Cardiac muscle cell (in vitro differentiated cells and primary cell): ENCODE data around the gene CPLX3. TPM values are rescaled to one million over a fixed set of nuclear protein-coding genes. Genes with fewer than 3 reads are reported as not detected.

ENCODE experiments used
- DNase-seq, 2 donors: peaks; one replicate each; pipeline versions ENCODE4 v3.0.0 to v3.0.0-alpha.2; 2010 to 2017; ENCODE audit warnings: low read depth in 1 of 2, low spot score in 1 of 2
- H3K27ac ChIP-seq: fragments of 200-600 bp; sonication (generic); 2 replicates; pipeline ENCODE4 v1.5.1; 2016
- H3K27me3 ChIP-seq: fragments of 200-600 bp; sonication (generic); 2 replicates; pipeline ENCODE4 v1.6.0; 2016; ENCODE audit warnings: control low read depth
- H3K36me3 ChIP-seq: fragments of 200-600 bp; sonication (generic); 2 replicates; pipeline ENCODE4 v1.5.1; 2016; ENCODE audit warnings: control low read depth
- H3K4me1 ChIP-seq: fragments of 200-600 bp; sonication (generic); 2 replicates; pipeline ENCODE4 v1.8.1; 2017; ENCODE audit warnings: low read depth, mild to moderate bottlenecking, mixed run types
- H3K4me3 ChIP-seq: fragments of 200-600 bp; sonication (generic); 2 replicates; pipeline ENCODE4 v1.5.1; 2016; ENCODE audit warnings: mild to moderate bottlenecking
- H3K9me3 ChIP-seq: fragments of 200-600 bp; sonication (generic); 2 replicates; pipeline ENCODE4 v1.5.1; 2017; ENCODE audit warnings: low read depth, mild to moderate bottlenecking, control low read depth
- CTCF ChIP-seq: IDR thresholded peaks from 2 replicates; pipeline ENCODE4 v1.5.1; 2012; ENCODE audit warnings: low read depth, mild to moderate bottlenecking, low read length
- polyA plus RNA-seq: library from polyadenylated mRNA; unstranded; fragments of >200 nt; fragmentation: Nextera tagmentation; extraction: Ambion mirVana; gene quantifications from 2 replicates; pipeline ENCODE4 v1.2.1, GENCODE V29; 2016
- total RNA-seq: library from RNA; depleted of rRNA; stranded (reverse); fragments of >200 nt; gene quantifications from 2 replicates; pipeline ENCODE4 v1.2.3, GENCODE V29; 2016

CPLX3 gene
- total and polyA plus RNA-seq, 2 experiments from 2014 or later, result not detected

GRCh38 chr15:74788042-74788682 is 38.3 kb upstream of the CPLX3 start:
- no peaks in the 10 kb centered on the region for H3K27me3 ChIP-seq
- H3K36me3 ChIP-seq, result no peaks in the 10 kb centered on the region
- peaks cover 38% of the 10 kb centered on the region for H3K4me1 ChIP-seq
- no peak overlapping the region for H3K4me3 ChIP-seq
- TF ChIP-seq CTCF, result no peak
- H3K9me3 ChIP-seq, result no peaks in the 10 kb centered on the region
- DNase-seq, result no peak
- no peak overlapping the region for H3K27ac ChIP-seq

- no peak overlapping the region for H3K4me3 ChIP-seq
- H3K9me3 ChIP-seq, result no peaks in the 10 kb centered on the region
- no peaks in the 10 kb centered on the region for H3K36me3 ChIP-seq
- no peak overlapping the region for H3K27ac ChIP-seq
- H3K27me3 ChIP-seq, result no peaks in the 10 kb centered on the region
- H3K4me1 ChIP-seq, result peaks cover 33% of the 10 kb centered on the region
- no peak for DNase-seq
- TF ChIP-seq CTCF, result no peak
These were observed 37.7 kb upstream of the CPLX3 start for GRCh38 chr15:74788683-74789151.

GRCh38 chr15:74789171-74789631 is 37.2 kb upstream of the CPLX3 start:
- no peak for DNase-seq
- H3K4me1 ChIP-seq, result peaks cover 33% of the 10 kb centered on the region
- TF ChIP-seq CTCF, result no peak
- no peaks in the 10 kb centered on the region for H3K9me3 ChIP-seq
- peak overlapping the region; percentile 85 for H3K27ac ChIP-seq
- H3K4me3 ChIP-seq, result no peak overlapping the region
- no peaks in the 10 kb centered on the region for H3K36me3 ChIP-seq
- H3K27me3 ChIP-seq, result no peaks in the 10 kb centered on the region

GRCh38 chr15:74789741-74790079 is 36.7 kb upstream of the CPLX3 start:
- H3K27me3 ChIP-seq, result no peaks in the 10 kb centered on the region
- no peak overlapping the region for H3K4me3 ChIP-seq
- DNase-seq, result no peak
- no peaks in the 10 kb centered on the region for H3K9me3 ChIP-seq
- H3K27ac ChIP-seq, result peak overlapping the region; percentile 85
- H3K36me3 ChIP-seq, result no peaks in the 10 kb centered on the region
- H3K4me1 ChIP-seq, result peaks cover 33% of the 10 kb centered on the region
- no peak for TF ChIP-seq CTCF

- TF ChIP-seq CTCF, result no peak
- peak; percentile 43 to 82 for DNase-seq
- peaks cover 33% of the 10 kb centered on the region for H3K4me1 ChIP-seq
- no peaks in the 10 kb centered on the region for H3K9me3 ChIP-seq
- H3K27me3 ChIP-seq, result no peaks in the 10 kb centered on the region
- peak overlapping the region; percentile 85 for H3K27ac ChIP-seq
- no peaks in the 10 kb centered on the region for H3K36me3 ChIP-seq
- no peak overlapping the region for H3K4me3 ChIP-seq
These were observed 36.1 kb upstream of the CPLX3 start for GRCh38 chr15:74790080-74790916.
